Activated CD4-positive, alpha-beta T cell treated with anti-CD3 and anti-CD28 coated beads for 36 hours (primary cell): Measurements from ENCODE around the gene MYO1E. TPM values are rescaled to one million over a fixed set of nuclear protein-coding genes. Genes with fewer than 3 reads are reported as not detected.

Experiments used
- ATAC-seq: fragments of 200-7000 bp; cut with Tn5 transposase; one replicate; pipeline ENCODE4 v1.10.0; 2021; ENCODE audit warnings: mild to moderate bottlenecking, moderate library complexity
- CTCF ChIA-PET: fragments of 350-600 bp; sonication (Branson Sonifier 250); formaldehyde crosslinking; loops from one replicate; lab custom pipeline; 2021; ENCODE audit warnings: antibody characterized with exemption; lab: Charles Lee
- POLR2A ChIA-PET: fragments of 350-600 bp; sonication (Branson Sonifier 250); formaldehyde crosslinking; loops from one replicate; lab custom pipeline; 2021; ENCODE audit warnings: antibody characterized with exemption, inconsistent platforms; lab: Charles Lee
- DNase-seq: peaks from one replicate; pipeline ENCODE4 v3.0.0-alpha.2; 2020
- H3K27ac Mint-ChIP-seq: one replicate; pipeline ENCODE4 v1.8.0; 2021; ENCODE audit warnings: mixed read lengths
- H3K27me3 Mint-ChIP-seq: one replicate; pipeline ENCODE4 v1.8.0; 2021; ENCODE audit warnings: mixed read lengths
- H3K36me3 Mint-ChIP-seq: one replicate; pipeline ENCODE4 v1.8.0; 2021; ENCODE audit warnings: low read depth, mixed read lengths
- H3K4me1 Mint-ChIP-seq: one replicate; pipeline ENCODE4 v1.8.0; 2021; ENCODE audit warnings: mixed read lengths
- H3K4me3 Mint-ChIP-seq: one replicate; pipeline ENCODE4 v1.8.0; 2021; ENCODE audit warnings: mild to moderate bottlenecking, moderate library complexity, mixed read lengths
- H3K9me3 Mint-ChIP-seq: one replicate; pipeline ENCODE4 v1.8.0; 2021; ENCODE audit warnings: low read depth, mixed read lengths
- intact Hi-C, 2 experiments: fragments of 100-400 bp; cut with DNase I in 1 of 2; cut with micrococcal nuclease in 1 of 2; formaldehyde crosslinking; loops; one replicate each; pipeline versions ENCODE4 v1.14.2 to v1.15.1; 2022 to 2024; cut with DNase I, micrococcal nuclease
- total RNA-seq, 2 experiments: library from RNA; stranded (reverse); gene quantifications; one replicate each; pipeline ENCODE4 v1.2.3, GENCODE V29; 2021

MYO1E gene
- total RNA-seq, 2 experiments from 2014 or later, result 8.0 to 12.6 TPM

DNA sequence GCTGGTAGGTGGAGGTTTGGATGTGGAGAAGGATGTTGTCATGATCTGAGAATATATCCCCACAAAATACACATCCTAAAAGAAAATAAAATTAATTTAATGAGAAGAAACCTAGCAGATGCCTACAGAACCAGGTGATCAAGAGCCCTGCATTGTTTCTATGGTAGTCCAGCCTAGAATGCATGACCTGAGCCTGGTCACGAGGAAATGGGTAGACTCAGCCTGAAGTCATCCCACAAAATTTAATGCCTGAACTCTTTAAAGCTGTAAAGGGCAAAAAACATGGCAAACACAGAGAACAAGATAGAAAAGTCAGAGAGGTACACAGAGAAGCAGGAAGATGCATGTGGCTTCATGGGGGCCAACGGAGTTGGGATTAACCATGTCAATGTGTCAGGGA, 130.0 kb downstream of the MYO1E start:
- Mint-ChIP-seq H3K9me3 (no peaks in the 10 kb centered on the region), H3K4me3 (no peak overlapping the region), H3K27ac (no peak overlapping the region), H3K4me1 (no peaks in the 10 kb centered on the region), H3K27me3 (no peaks in the 10 kb centered on the region), H3K36me3 (no peaks in the 10 kb centered on the region)
- ChIA-PET POLR2A (no interaction called here), CTCF (interaction anchor here (0.7 to 1.2 kb wide), 2 partner anchors 73 to 933 kb away, joined by 4 read pairs; no protein-coding TSS in a partner anchor)
- ATAC-seq (no peak), DNase-seq (no peak)
- intact Hi-C loops, result loop anchor here in 1 of 2 experiments (10.0 kb wide), 1 partner anchor 132 kb away; the partner anchor contains the start of gene MYO1E

DNA sequence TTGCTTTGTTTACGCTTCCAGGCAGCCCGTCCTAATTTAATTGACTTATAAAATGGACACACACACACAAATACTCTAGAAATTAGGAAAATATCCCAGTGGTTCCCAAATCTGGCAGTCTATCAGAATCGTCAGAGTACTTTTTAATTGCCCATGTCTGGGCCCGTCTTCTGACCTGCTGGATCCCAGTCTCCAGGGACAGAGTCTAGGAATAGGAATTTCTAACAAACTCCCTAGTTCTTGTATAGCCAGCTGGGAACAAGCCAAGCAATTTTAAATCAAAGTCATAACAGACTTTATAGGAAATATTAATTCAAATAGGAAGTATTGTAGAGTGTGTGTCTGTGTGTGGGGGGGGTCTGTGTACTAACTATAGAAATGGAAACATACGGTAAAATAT, 132.6 kb downstream of the MYO1E start:
- Mint-ChIP-seq H3K27me3 (no peaks in the 10 kb centered on the region), H3K36me3 (no peaks in the 10 kb centered on the region), H3K4me3 (no peak overlapping the region), H3K27ac (no peak overlapping the region), H3K4me1 (no peaks in the 10 kb centered on the region), H3K9me3 (no peaks in the 10 kb centered on the region)
- DNase-seq (no peak), ATAC-seq (no peak)
- ChIA-PET CTCF (interaction anchor here (1.0 kb wide), 1 partner anchor 16 kb away, joined by 3 read pairs; no protein-coding TSS in a partner anchor), POLR2A (no interaction called here)
- intact Hi-C loops, result loop anchor here in 1 of 2 experiments (10.0 kb wide), 1 partner anchor 135 kb away; the partner anchor contains the start of gene MYO1E

DNA sequence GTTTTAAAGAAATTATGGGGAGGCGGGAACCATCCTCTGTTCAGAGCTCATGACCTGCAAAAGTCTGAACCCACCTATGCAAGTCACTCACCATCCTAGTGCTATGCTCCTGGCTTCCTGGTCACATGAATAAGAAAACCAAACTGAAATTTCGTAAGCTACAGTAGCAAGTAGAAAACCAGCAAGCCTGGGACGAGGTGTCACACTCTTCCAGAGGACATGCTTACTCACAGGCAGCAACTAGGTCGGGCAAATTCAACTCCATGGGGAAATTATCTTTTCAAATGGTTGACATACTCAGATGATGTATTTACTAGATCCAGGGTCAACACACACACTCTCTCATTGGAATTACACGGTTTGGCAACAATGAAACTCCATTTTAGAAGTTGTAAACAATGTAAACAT, 134.7 kb downstream of the MYO1E start:
- Mint-ChIP-seq H3K9me3 (no peaks in the 10 kb centered on the region), H3K4me1 (no peaks in the 10 kb centered on the region), H3K27ac (no peak overlapping the region), H3K4me3 (no peak overlapping the region), H3K27me3 (no peaks in the 10 kb centered on the region), H3K36me3 (no peaks in the 10 kb centered on the region)
- CTCF ChIA-PET, result interaction anchor here (0.6 to 0.8 kb wide), 2 partner anchors 19 to 31 kb away, joined by 3 read pairs; partner anchors contain the start of gene LDHAL6B
- ATAC-seq, result no peak
- DNase-seq, result no peak
- intact Hi-C loops, result no loop called here
- POLR2A ChIA-PET, result no interaction called here

DNA sequence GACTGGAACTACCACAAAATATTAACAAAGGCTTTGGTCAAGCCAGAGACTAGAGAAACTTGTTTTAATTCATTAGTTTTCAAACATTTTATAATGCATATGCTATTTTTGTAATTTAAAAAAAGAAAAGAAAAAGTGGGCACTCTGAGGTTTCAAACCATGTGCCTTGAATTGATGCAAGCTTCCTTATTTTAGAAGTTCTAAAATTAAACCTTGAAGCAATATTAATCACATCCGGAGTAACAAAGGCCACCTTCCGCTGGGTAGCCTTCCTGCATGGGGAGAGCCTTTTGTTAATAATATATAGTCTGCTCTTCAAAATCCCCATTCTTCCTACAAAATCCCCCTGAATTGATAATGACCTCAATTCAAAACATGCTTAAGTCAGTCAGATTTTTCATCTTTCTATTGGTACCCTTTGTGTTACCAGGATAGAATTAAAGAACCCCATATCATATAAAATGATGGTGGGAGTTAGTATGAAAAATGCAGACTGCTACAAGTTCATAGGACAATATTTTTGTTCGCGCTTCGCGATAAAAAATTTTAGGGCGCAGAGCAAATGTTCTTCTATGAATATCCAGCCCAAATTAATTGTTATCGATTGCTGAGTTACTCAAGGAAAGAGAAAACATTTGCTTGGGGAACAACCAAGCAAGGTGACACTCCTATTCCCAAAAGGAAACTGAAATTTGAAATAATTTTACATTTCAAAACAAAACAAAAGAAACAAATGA, 135.4 kb downstream of the MYO1E start:
- H3K36me3 Mint-ChIP-seq, result no peaks in the 10 kb centered on the region
- H3K9me3 Mint-ChIP-seq, result no peaks in the 10 kb centered on the region
- H3K27me3 Mint-ChIP-seq, result no peaks in the 10 kb centered on the region
- ChIA-PET CTCF (interaction anchor here (0.8 kb wide), 1 partner anchor 20 kb away, joined by 3 read pairs; no protein-coding TSS in a partner anchor), POLR2A (no interaction called here)
- no peaks in the 10 kb centered on the region for H3K4me1 Mint-ChIP-seq
- DNase-seq (no peak), ATAC-seq (no peak)
- intact Hi-C loops, result no loop called here
- no peak overlapping the region for H3K4me3 Mint-ChIP-seq
- no peak overlapping the region for H3K27ac Mint-ChIP-seq

DNA sequence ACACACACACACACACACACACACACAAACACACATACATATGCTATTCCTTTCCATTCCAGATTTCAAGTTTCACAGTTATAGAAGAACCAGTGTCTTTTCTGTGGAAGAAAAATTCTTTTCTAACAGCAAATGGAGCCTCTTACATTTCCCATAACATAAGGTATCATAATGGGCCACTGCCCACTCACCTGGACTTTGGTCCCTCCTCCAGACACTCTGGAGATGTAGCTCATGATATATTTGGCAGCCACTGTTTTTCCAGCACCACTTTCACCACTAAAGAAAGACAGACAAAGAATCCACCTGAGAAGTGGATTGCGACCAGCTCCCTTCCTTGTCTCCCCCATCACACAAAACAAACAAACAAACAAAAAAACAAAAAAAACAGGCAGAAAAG, 136.3 kb downstream of the MYO1E start:
- intact Hi-C loops, result no loop called here
- H3K4me3 Mint-ChIP-seq, result no peak overlapping the region
- POLR2A ChIA-PET, result no interaction called here
- CTCF ChIA-PET, result no interaction called here
- no peak overlapping the region for H3K27ac Mint-ChIP-seq
- ATAC-seq (no peak), DNase-seq (no peak)
- H3K4me1 Mint-ChIP-seq, result no peaks in the 10 kb centered on the region
- no peaks in the 10 kb centered on the region for H3K9me3 Mint-ChIP-seq
- H3K36me3 Mint-ChIP-seq, result no peaks in the 10 kb centered on the region
- H3K27me3 Mint-ChIP-seq, result no peaks in the 10 kb centered on the region

DNA sequence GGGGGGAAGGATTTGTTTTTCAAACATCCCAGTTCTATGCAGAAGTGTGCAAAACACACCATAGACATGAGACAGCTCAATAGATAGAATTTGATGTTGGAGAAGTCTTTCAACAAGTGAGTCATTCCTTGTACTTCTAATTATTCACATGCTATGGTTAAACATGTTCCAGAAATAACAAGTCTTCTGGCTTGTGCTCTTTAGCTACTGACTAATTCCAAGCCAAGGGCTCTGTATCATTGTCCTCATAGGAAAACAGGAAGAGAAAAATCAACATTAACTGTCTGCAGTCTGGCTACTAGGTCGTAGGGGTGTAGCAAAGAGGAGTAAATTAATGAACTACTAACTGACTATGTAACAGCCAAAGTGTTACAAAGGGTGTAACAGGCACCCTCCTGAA, 140.2 kb downstream of the MYO1E start:
- H3K4me1 Mint-ChIP-seq, result no peaks in the 10 kb centered on the region
- DNase-seq, result no peak
- no peak overlapping the region for H3K4me3 Mint-ChIP-seq
- ChIA-PET CTCF (no interaction called here), POLR2A (interaction anchor here (0.6 kb wide), 1 partner anchor 23 kb away, joined by 3 read pairs; no protein-coding TSS in a partner anchor)
- no peaks in the 10 kb centered on the region for H3K9me3 Mint-ChIP-seq
- H3K27me3 Mint-ChIP-seq, result no peaks in the 10 kb centered on the region
- intact Hi-C loops, result no loop called here
- no peak overlapping the region for H3K27ac Mint-ChIP-seq
- no peak for ATAC-seq
- H3K36me3 Mint-ChIP-seq, result no peaks in the 10 kb centered on the region

DNA sequence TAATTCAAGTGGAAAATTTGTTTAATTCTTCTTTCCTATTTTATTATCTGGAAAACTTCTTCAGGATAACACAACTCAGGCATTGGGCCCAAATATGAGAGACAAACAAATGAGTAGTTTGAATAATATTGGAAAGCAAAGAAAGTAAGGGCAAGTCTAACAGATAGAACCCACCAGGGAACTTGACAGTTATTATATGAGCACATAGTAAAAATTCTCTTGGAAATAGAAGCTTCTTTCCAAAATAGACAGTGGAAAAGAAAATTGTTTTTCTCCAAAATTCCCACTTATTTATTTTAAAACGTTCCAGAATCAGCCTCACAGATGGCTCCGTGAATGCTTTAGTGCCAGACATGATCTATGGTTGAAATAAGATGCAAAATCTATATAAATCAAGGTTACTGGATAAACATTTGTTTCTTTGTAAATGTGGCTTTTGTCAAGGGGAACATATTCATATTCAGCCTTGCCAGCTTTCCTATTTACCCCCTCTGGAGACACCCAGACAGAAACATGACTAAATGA, 142.1 kb downstream of the MYO1E start:
- H3K36me3 Mint-ChIP-seq, result no peaks in the 10 kb centered on the region
- ATAC-seq (no peak), DNase-seq (no peak)
- CTCF ChIA-PET, result interaction anchor here (0.7 kb wide), 1 partner anchor 84 kb away, joined by 3 read pairs; no protein-coding TSS in a partner anchor
- no peak overlapping the region for H3K27ac Mint-ChIP-seq
- H3K9me3 Mint-ChIP-seq, result no peaks in the 10 kb centered on the region
- H3K4me3 Mint-ChIP-seq, result no peak overlapping the region
- POLR2A ChIA-PET, result no interaction called here
- H3K27me3 Mint-ChIP-seq, result peaks cover 4% of the 10 kb centered on the region
- intact Hi-C loops, result no loop called here
- H3K4me1 Mint-ChIP-seq, result peaks cover 2% of the 10 kb centered on the region

DNA sequence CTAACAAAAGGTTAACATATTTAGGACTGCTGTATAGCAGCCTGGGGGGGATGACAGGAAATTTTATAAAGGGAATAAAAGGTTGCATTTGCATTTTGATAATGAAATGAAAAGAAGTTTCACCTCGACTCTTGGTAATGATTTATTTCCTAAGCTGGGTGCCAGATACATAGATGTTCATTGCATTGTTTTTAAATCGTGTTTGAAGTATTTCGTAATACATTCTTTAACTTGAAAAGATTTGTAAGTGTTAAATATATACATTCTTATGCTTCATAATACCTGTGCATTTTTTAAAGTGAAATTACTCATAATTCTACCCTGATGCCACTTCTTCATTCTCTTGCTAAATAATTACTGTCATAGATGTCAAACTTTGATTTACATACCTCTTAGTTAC, 143.2 kb downstream of the MYO1E start:
- peaks cover 4% of the 10 kb centered on the region for H3K27me3 Mint-ChIP-seq
- ATAC-seq (no peak), DNase-seq (no peak)
- peaks cover 2% of the 10 kb centered on the region for H3K4me1 Mint-ChIP-seq
- H3K27ac Mint-ChIP-seq, result no peak overlapping the region
- no peak overlapping the region for H3K4me3 Mint-ChIP-seq
- H3K9me3 Mint-ChIP-seq, result no peaks in the 10 kb centered on the region
- ChIA-PET POLR2A (no interaction called here), CTCF (interaction anchor here (0.6 to 1.4 kb wide), 3 partner anchors 40 to 334 kb away, joined by 3 to 4 read pairs (median 3); no protein-coding TSS in a partner anchor)
- no peaks in the 10 kb centered on the region for H3K36me3 Mint-ChIP-seq
- intact Hi-C loops, result no loop called here

DNA sequence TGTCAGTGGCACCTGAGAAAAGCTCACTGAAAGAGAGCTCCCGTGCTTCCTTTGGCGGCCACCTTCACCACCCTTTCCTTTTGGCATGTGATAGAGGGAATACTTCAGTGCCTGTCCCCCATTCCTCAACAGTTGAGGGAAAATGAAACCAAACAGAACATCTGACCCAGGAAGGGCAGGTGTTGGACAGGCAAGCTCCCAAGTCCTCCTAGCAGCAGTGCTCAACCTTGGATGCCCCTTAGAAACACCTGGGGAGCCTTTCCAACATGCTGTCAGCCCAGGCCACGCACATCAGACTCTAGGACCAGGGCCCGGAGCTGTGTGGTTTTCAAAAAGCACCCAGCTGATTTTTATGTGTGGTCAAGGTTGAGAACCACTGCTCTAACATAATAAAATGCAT, 143.7 kb downstream of the MYO1E start:
- ATAC-seq, result no peak
- H3K27ac Mint-ChIP-seq, result no peak overlapping the region
- H3K27me3 Mint-ChIP-seq, result peaks cover 4% of the 10 kb centered on the region
- intact Hi-C loops, result no loop called here
- CTCF ChIA-PET, result interaction anchor here (1.1 to 1.4 kb wide), 2 partner anchors 41 to 300 kb away, joined by 3 to 4 read pairs; no protein-coding TSS in a partner anchor
- H3K4me1 Mint-ChIP-seq, result peaks cover 2% of the 10 kb centered on the region
- no peaks in the 10 kb centered on the region for H3K9me3 Mint-ChIP-seq
- no peak overlapping the region for H3K4me3 Mint-ChIP-seq
- H3K36me3 Mint-ChIP-seq, result no peaks in the 10 kb centered on the region
- no peak for DNase-seq
- POLR2A ChIA-PET, result no interaction called here

DNA sequence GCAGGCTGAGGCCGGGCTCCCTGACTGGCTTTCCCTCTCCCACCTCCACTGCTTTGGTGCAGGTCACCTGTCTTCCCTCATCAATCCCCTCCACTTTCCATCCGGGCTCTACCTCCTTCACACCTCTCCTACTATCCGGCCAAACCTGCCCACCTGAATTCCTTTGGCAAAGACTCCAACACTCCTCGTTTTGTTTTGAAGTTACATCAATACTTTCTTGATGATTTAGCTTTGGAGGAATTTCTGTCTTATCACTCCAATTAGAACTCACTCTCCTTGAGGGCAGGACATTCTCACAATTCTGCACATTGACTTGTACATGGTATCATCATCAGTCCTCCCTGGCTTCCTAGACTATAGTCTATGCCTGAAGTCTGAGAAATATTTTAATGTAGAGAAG, 145.7 kb downstream of the MYO1E start:
- ATAC-seq (no peak), DNase-seq (no peak)
- intact Hi-C loops, result no loop called here
- Mint-ChIP-seq H3K27ac (no peak overlapping the region), H3K36me3 (no peaks in the 10 kb centered on the region), H3K4me1 (peaks cover 2% of the 10 kb centered on the region), H3K27me3 (peaks cover 4% of the 10 kb centered on the region), H3K4me3 (no peak overlapping the region), H3K9me3 (no peaks in the 10 kb centered on the region)
- ChIA-PET CTCF (interaction anchor here (0.7 to 0.9 kb wide), 2 partner anchors 18 to 654 kb away, joined by 3 read pairs; no protein-coding TSS in a partner anchor), POLR2A (interaction anchor here (0.5 kb wide), 1 partner anchor 98 kb away, joined by 3 read pairs; no protein-coding TSS in a partner anchor)

DNA sequence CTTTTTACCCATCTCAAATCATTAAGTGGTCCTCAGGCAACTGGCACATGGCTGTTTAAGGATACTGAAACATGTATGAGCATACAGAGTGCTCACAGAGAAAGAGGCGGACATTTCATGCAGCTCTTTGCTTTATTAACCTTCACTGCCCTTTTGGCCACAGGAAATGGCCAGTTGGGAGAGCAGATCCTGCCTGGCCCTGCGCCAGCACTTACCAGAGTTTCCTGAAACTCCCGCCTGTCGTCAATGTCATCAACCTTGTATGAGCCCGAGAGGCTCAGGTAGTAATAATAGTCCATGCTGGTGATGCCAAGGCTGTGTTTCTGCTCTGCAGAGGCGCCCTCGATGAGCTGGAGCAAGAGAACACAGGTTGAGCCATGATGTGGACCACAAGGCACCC, 148.2 kb downstream of the MYO1E start:
- DNase-seq (no peak), ATAC-seq (no peak)
- H3K27me3 Mint-ChIP-seq, result peaks cover 4% of the 10 kb centered on the region
- H3K27ac Mint-ChIP-seq, result no peak overlapping the region
- no peaks in the 10 kb centered on the region for H3K36me3 Mint-ChIP-seq
- no peaks in the 10 kb centered on the region for H3K9me3 Mint-ChIP-seq
- H3K4me3 Mint-ChIP-seq, result no peak overlapping the region
- CTCF ChIA-PET, result interaction anchor here (0.6 to 1.2 kb wide), 4 partner anchors 10 to 255 kb away, joined by 3 to 4 read pairs (median 3); no protein-coding TSS in a partner anchor
- intact Hi-C loops, result no loop called here
- H3K4me1 Mint-ChIP-seq, result peaks cover 2% of the 10 kb centered on the region
- POLR2A ChIA-PET, result no interaction called here
